Skeletal muscle satellite cell (primary cell): ENCODE results near the gene CEP192.

Experiments
- H3K27me3 ChIP-seq: 2 replicates; pipeline ENCODE4 v1.7.0; 2013; ENCODE audit warnings: low read length; ENCODE audit not compliant: control insufficient read depth, insufficient read depth
- H3K36me3 ChIP-seq: 2 replicates; pipeline ENCODE4 v1.7.0; 2013; ENCODE audit warnings: mild to moderate bottlenecking, control low read depth, low read length; ENCODE audit not compliant: insufficient read depth
- H3K4me1 ChIP-seq: 2 replicates; pipeline ENCODE4 v1.7.0; 2013; ENCODE audit warnings: low read length; ENCODE audit not compliant: control insufficient read depth, insufficient read depth
- H3K4me2 ChIP-seq: 2 replicates; pipeline ENCODE4 v1.7.0; 2013; ENCODE audit warnings: mild to moderate bottlenecking, low read length
- H3K4me3 ChIP-seq: 2 replicates; pipeline ENCODE4 v1.7.0; 2013; ENCODE audit warnings: low read length
- H3K9ac ChIP-seq: 2 replicates; pipeline ENCODE4 v1.7.0; 2013; ENCODE audit warnings: mild to moderate bottlenecking, low read depth, low read length, moderate library complexity
- H3K9me3 ChIP-seq: replicated peaks from 2 replicates; pipeline ENCODE4 v1.7.0; 2013; ENCODE audit warnings: mild to moderate bottlenecking, control low read depth, low read length

The CEP192 gene

DNA sequence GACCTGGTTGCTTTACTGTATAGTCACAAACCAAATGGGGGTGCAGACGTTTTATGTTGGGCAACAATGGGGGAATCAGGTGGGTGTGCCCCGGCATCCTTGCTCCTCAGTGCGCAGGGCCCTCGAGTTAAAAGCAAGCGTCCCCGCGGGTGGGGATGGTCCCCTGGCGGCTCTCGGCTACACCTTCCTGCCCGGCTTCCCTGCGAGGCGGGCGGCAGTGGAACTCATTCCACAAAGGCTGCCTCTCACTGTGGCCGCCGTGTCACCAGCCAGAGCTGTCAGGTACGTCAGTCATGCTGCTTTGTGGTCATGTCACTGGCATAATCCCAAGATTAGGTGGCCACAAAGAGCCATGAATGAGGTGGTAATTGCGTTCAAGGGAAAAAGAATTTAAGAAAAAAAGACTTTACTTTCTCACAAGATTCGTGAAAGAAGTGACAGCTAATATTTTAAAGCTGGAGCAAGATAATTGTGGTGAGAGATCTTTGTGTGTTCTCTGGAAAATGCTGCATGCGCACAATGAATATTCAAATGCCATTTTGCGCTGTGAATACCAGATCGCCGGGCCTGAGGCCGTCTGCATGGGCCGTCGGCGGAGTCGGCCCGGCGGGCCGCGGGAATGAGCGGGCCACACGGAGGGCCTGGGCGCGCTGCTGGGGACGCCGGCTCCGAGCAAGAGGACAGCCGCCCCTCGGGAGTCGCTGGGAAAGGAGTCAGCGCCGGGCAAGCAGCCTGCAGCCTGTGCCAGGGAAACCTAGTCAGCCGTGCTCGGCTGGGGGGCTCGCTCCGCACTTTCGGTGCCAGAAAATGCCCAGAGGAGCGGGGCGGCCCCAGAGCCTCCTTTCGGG, 145.1 kb downstream of the CEP192 start:
- H3K4me1 ChIP-seq = peaks cover 11% of the 10 kb centered on the region
- peak overlapping the region; percentile 79 for H3K9ac ChIP-seq
- H3K4me3 ChIP-seq = peak overlapping the region; percentile 78

DNA sequence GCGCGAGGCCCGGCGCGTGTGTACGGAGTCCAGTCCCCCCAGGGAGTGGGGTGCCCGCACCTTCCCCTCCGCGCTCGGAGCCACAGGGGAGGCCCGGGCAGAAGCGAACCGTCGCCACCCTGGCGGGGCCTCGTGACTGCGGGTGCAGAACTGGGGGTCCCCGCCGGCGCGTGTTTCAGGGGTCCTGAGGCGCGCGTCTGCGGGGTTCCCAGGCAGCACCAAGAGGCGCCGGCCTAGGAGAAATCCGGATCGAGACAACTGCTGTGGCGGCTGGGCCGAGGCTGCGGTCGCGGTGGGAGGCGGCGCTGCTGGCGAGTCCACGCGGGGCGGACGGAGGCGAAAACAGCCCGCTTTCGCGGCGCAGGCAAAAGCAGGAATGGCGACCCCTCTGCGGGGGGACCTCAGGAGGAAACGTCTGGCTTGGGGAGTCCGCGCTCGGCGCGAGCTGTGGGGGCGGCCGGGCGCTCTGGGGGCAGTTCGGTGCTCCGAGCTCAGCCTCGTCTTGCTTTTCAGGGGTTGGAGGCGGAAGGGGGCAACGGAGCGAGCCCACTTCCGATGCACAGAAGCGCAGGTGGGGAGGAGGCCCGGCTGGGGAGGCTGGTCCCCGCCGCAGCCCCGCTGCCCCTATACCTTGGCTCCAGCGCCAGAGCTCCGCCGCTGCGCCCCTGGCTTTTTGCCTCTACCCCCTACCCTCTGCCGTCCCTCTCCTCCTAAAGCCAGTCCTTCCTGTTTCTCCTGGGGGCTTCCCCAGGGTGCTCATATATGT, 145.9 kb downstream of the CEP192 start:
- Histone ChIP-seq H3K36me3 (no peaks in the 10 kb centered on the region), H3K9ac (peak overlapping the region; percentile 79), H3K27me3 (no peaks in the 10 kb centered on the region), H3K4me3 (peak overlapping the region; percentile 78), H3K4me2 (peak overlapping the region; percentile 98), H3K9me3 (no peaks in the 10 kb centered on the region), H3K4me1 (peaks cover 11% of the 10 kb centered on the region)

More for the DNA sequence above, 145.1 kb downstream of the CEP192 start:
- Histone ChIP-seq H3K4me2 (peak overlapping the region; percentile 98), H3K9me3 (no peaks in the 10 kb centered on the region), H3K27me3 (no peaks in the 10 kb centered on the region), H3K36me3 (no peaks in the 10 kb centered on the region)

- peak overlapping the region; percentile 79 for H3K9ac ChIP-seq
- peak overlapping the region; percentile 98 for H3K4me2 ChIP-seq
- no peaks in the 10 kb centered on the region for H3K9me3 ChIP-seq
- H3K27me3 ChIP-seq = no peaks in the 10 kb centered on the region
- peak overlapping the region; percentile 78 for H3K4me3 ChIP-seq
- H3K36me3 ChIP-seq = no peaks in the 10 kb centered on the region
- H3K4me1 ChIP-seq = peaks cover 11% of the 10 kb centered on the region
Observed at GRCh38 chr18:13137670-13138419, 146.7 kb downstream of the CEP192 start.

GRCh38 chr18:13138420-13139139, 147.4 kb downstream of the CEP192 start:
- H3K36me3 ChIP-seq = no peaks in the 10 kb centered on the region
- H3K4me2 ChIP-seq = peak overlapping the region; percentile 98
- no peak overlapping the region for H3K4me3 ChIP-seq
- peaks cover 11% of the 10 kb centered on the region for H3K4me1 ChIP-seq
- no peaks in the 10 kb centered on the region for H3K27me3 ChIP-seq
- peaks cover 4% of the 10 kb centered on the region for H3K9me3 ChIP-seq
- no peak overlapping the region for H3K9ac ChIP-seq

DNA sequence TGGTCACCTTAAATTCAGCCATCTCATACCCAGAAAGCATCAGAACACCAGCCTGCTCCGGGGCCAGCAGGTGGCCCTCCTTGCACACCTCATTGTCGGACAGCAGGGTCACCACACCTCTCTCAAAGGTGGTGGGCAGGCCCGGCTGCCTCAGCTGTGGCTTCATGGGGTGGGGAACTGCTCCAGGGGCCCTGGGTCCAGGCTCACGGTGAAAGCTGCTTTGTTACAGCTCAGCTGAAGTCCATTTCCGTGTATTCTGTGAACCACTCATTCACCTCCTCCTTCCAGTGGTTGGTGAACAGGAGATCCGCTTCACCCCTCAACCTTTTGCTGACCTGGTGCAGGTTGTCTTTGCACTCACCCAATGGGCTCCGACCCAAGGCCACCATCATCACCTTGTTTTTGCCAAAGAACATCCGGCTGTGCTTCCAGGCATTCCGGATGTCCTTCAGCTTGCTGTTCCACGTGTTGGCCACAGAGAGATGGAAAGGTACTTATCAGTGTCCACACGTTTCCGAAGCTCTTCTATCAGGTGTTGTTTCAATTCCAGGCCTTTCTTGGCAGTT, 148.8 kb downstream of the CEP192 start:
- H3K4me2 ChIP-seq = no peak overlapping the region
- H3K4me3 ChIP-seq = no peak overlapping the region
- H3K27me3 ChIP-seq = no peaks in the 10 kb centered on the region
- no peaks in the 10 kb centered on the region for H3K36me3 ChIP-seq
- no peak overlapping the region for H3K9ac ChIP-seq
- H3K4me1 ChIP-seq = peaks cover 11% of the 10 kb centered on the region
- H3K9me3 ChIP-seq = peaks cover 4% of the 10 kb centered on the region

GRCh38 chr18:13141209-13141608, 150.0 kb downstream of the CEP192 start:
- Histone ChIP-seq H3K4me1 (peaks cover 11% of the 10 kb centered on the region), H3K4me3 (no peak overlapping the region), H3K9me3 (peaks cover 4% of the 10 kb centered on the region), H3K4me2 (no peak overlapping the region), H3K36me3 (no peaks in the 10 kb centered on the region), H3K27me3 (no peaks in the 10 kb centered on the region), H3K9ac (no peak overlapping the region)

DNA sequence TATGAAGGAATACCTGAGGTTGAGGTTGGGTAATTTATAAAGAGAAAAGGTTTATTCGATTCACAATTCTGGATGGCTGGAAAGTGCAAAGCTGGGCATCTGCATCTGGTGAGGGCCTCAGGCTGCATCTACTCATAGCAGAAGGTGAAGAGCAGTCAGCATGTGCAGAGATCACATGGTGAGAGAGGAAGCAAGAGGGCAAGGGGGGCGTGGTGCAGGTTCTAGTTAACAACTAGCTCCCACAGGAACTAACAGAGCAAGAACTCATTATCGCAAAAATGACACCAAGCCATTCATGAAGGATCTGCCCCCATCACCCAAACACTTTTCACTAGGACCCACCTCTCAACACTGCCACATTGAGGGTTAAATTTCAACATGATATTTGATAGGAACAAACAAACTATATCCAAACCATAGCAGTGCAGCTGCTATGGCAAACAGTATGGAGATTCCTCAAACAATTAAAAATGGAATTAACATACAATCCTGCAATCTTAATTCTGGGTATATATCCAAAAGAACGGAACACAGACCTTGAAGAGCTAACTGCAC, 154.6 kb downstream of the CEP192 start:
- no peaks in the 10 kb centered on the region for H3K36me3 ChIP-seq
- H3K4me2 ChIP-seq = no peak overlapping the region
- H3K4me3 ChIP-seq = no peak overlapping the region
- H3K9me3 ChIP-seq = peaks cover 4% of the 10 kb centered on the region
- no peaks in the 10 kb centered on the region for H3K27me3 ChIP-seq
- no peaks in the 10 kb centered on the region for H3K4me1 ChIP-seq
- H3K9ac ChIP-seq = no peak overlapping the region

GRCh38 chr18:13147130-13147529, 156.0 kb downstream of the CEP192 start:
- Histone ChIP-seq H3K4me1 (no peaks in the 10 kb centered on the region), H3K9ac (no peak overlapping the region), H3K4me2 (peak overlapping the region; percentile 47), H3K36me3 (no peaks in the 10 kb centered on the region), H3K27me3 (no peaks in the 10 kb centered on the region), H3K4me3 (no peak overlapping the region), H3K9me3 (peaks cover 4% of the 10 kb centered on the region)

DNA sequence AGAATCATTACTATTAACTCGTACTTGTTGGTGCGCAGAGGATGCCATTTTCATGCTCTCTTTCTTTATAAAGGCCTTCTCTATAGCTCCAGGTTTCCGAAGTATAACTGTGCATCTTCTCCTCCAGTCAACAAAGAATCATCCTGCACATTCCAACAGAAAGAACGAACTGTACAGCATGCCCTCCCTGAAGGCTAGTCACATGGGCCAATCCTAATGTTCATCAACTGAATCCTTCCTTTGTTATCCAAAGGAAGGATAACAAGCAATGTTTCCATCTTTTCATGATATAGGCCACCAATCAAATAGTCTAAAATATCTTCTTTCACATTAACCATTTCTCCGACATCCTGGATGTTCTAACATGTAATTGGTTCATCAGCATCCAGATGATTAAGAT, 160.5 kb downstream of the CEP192 start:
- Histone ChIP-seq H3K9ac (no peak overlapping the region), H3K4me3 (no peak overlapping the region), H3K36me3 (no peaks in the 10 kb centered on the region), H3K9me3 (no peaks in the 10 kb centered on the region), H3K27me3 (no peaks in the 10 kb centered on the region), H3K4me2 (no peak overlapping the region), H3K4me1 (no peaks in the 10 kb centered on the region)

DNA sequence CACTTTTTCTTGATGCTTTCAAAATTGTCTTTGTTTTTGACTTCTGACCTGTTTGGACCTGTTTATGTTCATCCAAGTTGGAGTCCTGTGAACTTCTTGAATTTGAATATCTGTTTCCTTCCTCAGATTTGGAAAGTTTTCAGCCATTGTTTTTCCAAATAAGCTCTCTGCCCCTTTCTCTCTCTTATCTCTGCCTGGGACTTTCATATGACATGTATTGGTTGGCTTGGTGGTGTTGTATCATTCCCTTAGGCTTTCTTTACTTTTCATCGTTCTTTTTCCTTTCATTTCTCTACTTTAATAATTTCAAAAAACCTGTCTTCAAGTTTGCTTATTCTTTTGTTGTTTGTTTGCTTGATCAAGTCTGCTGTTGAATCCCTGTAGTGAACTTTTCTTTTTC, 167.3 kb downstream of the CEP192 start:
- Histone ChIP-seq H3K27me3 (no peaks in the 10 kb centered on the region), H3K9ac (no peak overlapping the region), H3K4me1 (peaks cover 7% of the 10 kb centered on the region), H3K4me2 (no peak overlapping the region), H3K4me3 (no peak overlapping the region), H3K9me3 (no peaks in the 10 kb centered on the region), H3K36me3 (no peaks in the 10 kb centered on the region)
